ENCODE data around the gene RXRA.

DNA sequence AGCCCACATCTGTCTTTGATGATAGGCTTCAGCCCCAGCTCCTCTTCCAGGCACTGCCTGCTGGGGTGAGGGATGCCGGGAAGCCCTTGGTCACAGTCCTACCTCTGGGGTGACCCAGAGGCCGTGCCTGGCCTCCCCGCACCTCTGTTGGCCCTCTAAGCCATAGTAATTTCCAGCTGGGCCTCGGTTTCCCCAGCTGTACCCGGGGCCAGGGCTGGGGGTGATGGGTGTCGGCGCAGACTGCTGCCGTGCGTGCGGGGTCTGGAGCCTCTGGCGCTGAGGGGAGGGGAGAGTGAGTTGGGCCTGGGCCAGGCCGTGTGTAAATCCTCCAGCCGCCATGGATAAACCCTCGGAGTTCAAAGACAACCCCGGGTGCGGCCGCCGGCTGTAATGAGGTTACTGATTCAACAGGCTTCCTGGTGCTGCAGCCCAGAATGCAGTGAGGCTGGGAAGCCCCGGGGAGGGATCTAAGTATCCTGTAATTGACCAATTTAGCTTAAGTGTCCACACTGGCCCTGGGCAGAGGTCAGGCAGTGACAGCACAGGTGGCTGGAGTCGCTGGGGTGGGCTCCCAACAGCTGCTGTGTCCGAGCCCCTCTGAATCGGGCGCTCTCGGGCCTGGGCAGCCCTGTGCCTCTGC lies 7.1 kb downstream of the RXRA start:
- TF ChIP-seq, protein P1, sequence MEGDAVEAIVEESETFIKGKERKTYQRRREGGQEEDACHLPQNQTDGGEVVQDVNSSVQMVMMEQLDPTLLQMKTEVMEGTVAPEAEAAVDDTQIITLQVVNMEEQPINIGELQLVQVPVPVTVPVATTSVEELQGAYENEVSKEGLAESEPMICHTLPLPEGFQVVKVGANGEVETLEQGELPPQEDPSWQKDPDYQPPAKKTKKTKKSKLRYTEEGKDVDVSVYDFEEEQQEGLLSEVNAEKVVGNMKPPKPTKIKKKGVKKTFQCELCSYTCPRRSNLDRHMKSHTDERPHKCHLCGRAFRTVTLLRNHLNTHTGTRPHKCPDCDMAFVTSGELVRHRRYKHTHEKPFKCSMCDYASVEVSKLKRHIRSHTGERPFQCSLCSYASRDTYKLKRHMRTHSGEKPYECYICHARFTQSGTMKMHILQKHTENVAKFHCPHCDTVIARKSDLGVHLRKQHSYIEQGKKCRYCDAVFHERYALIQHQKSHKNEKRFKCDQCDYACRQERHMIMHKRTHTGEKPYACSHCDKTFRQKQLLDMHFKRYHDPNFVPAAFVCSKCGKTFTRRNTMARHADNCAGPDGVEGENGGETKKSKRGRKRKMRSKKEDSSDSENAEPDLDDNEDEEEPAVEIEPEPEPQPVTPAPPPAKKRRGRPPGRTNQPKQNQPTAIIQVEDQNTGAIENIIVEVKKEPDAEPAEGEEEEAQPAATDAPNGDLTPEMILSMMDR (IDR thresholded peaks at IDR 0.05), result no peak
- TF ChIP-seq POLR2A (IDR thresholded peaks at IDR 0.05), result no peak
